CD4-positive, alpha-beta T cell treated with Interleukin-17A for 1 hour (primary cell): ENCODE measurements around the gene CLDN19.
"Not testable (repeated sequence)": the region's sequence is repeated elsewhere in the genome, so short reads cannot be mapped to it uniquely, and the experiment has no call there.

Source experiments
- DNase-seq: peaks from one replicate; pipeline ENCODE4 v3.0.0-alpha.2; 2020

The CLDN19 gene

GRCh38 chr1:42737257-42737656 is 2.8 kb downstream of the CLDN19 start:
- no peak for DNase-seq

- DNase-seq: no peak
These were observed 3.4 kb downstream of the CLDN19 start for GRCh38 chr1:42736571-42737200.

- no peak for DNase-seq
These were observed 3.9 kb downstream of the CLDN19 start for GRCh38 chr1:42736152-42736551.

GRCh38 chr1:42735477-42736105 is 4.4 kb downstream of the CLDN19 start:
- DNase-seq: no peak

- DNase-seq: no peak
These were observed 5.0 kb downstream of the CLDN19 start for GRCh38 chr1:42735056-42735455.

- DNase-seq: no peak
These were observed 5.6 kb downstream of the CLDN19 start for GRCh38 chr1:42734201-42735035.

GRCh38 chr1:42733415-42734200 is 6.4 kb downstream of the CLDN19 start:
- DNase-seq: no peak

- no peak for DNase-seq
These were observed 7.8 kb downstream of the CLDN19 start for GRCh38 chr1:42732126-42732680.

GRCh38 chr1:42731585-42731984 is 8.5 kb downstream of the CLDN19 start:
- no peak for DNase-seq

GRCh38 chr1:42730988-42731387 is 9.0 kb downstream of the CLDN19 start:
- peak; percentile 22 for DNase-seq

- DNase-seq: no peak
These were observed 10.0 kb downstream of the CLDN19 start for GRCh38 chr1:42730002-42730401.

- DNase-seq: not testable (repeated sequence)
These were observed 14.2 kb downstream of the CLDN19 start for GRCh38 chr1:42725820-42726219.

- no peak for DNase-seq
These were observed 16.5 kb downstream of the CLDN19 start for GRCh38 chr1:42723511-42723910.

GRCh38 chr1:42722403-42722802 is 17.6 kb downstream of the CLDN19 start:
- not testable (repeated sequence) for DNase-seq

- DNase-seq: no peak
These were observed 18.1 kb downstream of the CLDN19 start for GRCh38 chr1:42721926-42722325.

GRCh38 chr1:42720868-42721267 is 19.2 kb downstream of the CLDN19 start:
- DNase-seq: no peak

GRCh38 chr1:42714441-42714840 is 25.6 kb downstream of the CLDN19 start:
- DNase-seq: not testable (repeated sequence)

- DNase-seq: no peak
These were observed 26.7 kb downstream of the CLDN19 start for GRCh38 chr1:42713293-42713692.

GRCh38 chr1:42712808-42713207 is 27.2 kb downstream of the CLDN19 start:
- not testable (repeated sequence) for DNase-seq

- no peak for DNase-seq
These were observed 36.1 kb downstream of the CLDN19 start for GRCh38 chr1:42703888-42704464.

GRCh38 chr1:42700006-42700405 is 40.0 kb downstream of the CLDN19 start:
- DNase-seq: no peak

GRCh38 chr1:42698081-42698813 is 41.8 kb downstream of the CLDN19 start:
- no peak for DNase-seq
